ACC112 (cell line): ENCODE data around the gene CCDC9B.

Experiments
- H2AFZ ChIP-seq: fragments of 200-600 bp; sonication (generic); one replicate; pipeline ENCODE4 v1.6.0; 2017; ENCODE audit warnings: antibody characterized with exemption, low read length; ENCODE audit not compliant: unreplicated experiment
- H3K27ac ChIP-seq: fragments of 200-600 bp; sonication (generic); 2 replicates; pipeline ENCODE4 v1.5.1; 2014; ENCODE audit warnings: low read depth, mild to moderate bottlenecking, antibody characterized with exemption, low read length, moderate library complexity
- H3K27me3 ChIP-seq: fragments of 200-600 bp; sonication (generic); 2 replicates; pipeline ENCODE4 v1.6.1; 2014; ENCODE audit warnings: mild to moderate bottlenecking, antibody characterized with exemption, low read length, moderate library complexity, mixed read lengths; ENCODE audit not compliant: insufficient read depth
- H3K36me3 ChIP-seq: fragments of 200-600 bp; sonication (generic); 2 replicates; pipeline ENCODE4 v1.6.1; 2016; ENCODE audit warnings: mild to moderate bottlenecking, antibody characterized with exemption, low read length, moderate library complexity, mixed read lengths; ENCODE audit not compliant: insufficient read depth
- H3K4me1 ChIP-seq: fragments of 200-600 bp; sonication (generic); one replicate; pipeline ENCODE4 v1.6.1; 2016; ENCODE audit warnings: low read length, mixed read lengths; ENCODE audit not compliant: insufficient read depth, unreplicated experiment, control insufficient read depth
- H3K4me3 ChIP-seq: fragments of 200-600 bp; sonication (generic); 2 replicates; pipeline ENCODE4 v1.5.1; 2014; ENCODE audit warnings: mild to moderate bottlenecking, low read depth, low read length
- H3K79me2 ChIP-seq: fragments of 200-600 bp; sonication (generic); one replicate; pipeline ENCODE4 v1.6.0; 2016; ENCODE audit warnings: low read length; ENCODE audit not compliant: control insufficient read depth, unreplicated experiment, insufficient read depth

Gene CCDC9B

DNA sequence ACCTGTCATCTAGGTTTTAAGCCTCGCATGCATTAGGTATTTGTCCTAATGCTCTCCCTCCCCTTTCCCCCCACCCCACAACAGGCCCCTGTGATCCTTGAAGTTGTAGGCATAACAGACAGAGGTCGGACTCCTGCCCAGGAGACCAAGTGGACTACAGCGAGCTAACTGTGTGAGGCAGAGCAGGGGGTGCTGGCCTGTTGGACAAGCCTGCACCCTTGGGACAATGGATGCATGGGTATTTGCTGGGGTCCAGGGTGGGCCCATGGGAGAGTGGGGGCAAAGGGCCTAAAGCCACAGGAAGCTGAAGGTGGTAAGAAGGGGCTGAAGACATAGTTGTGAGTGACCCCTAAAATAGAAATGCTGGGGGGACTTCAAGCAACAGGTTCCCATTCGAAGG lies 35.5 kb downstream of the CCDC9B start:
- Histone ChIP-seq H3K36me3 (no peaks in the 10 kb centered on the region), H3K27ac (no peak overlapping the region), H2AFZ (no peak overlapping the region), H3K79me2 (no peaks in the 10 kb centered on the region), H3K27me3 (peaks cover 22% of the 10 kb centered on the region; the same call in 1 of the 2 replicates), H3K4me3 (no peak overlapping the region), H3K4me1 (peaks cover 5% of the 10 kb centered on the region)

- Histone ChIP-seq H3K4me1 (peaks cover under 1% of the 10 kb centered on the region), H3K27me3 (peaks cover 22% of the 10 kb centered on the region; the same call in 1 of the 2 replicates), H2AFZ (no peak overlapping the region), H3K36me3 (no peaks in the 10 kb centered on the region), H3K4me3 (no peak overlapping the region), H3K27ac (no peak overlapping the region), H3K79me2 (no peaks in the 10 kb centered on the region)
These were observed 37.2 kb downstream of the CCDC9B start for GRCh38 chr15:40303576-40303975.

GRCh38 chr15:40302981-40303380 lies 37.8 kb downstream of the CCDC9B start:
- no peaks in the 10 kb centered on the region for H3K36me3 ChIP-seq
- no peaks in the 10 kb centered on the region for H3K79me2 ChIP-seq
- no peak overlapping the region for H3K4me3 ChIP-seq
- H3K27ac ChIP-seq: no peak overlapping the region
- no peaks in the 10 kb centered on the region for H3K4me1 ChIP-seq
- no peak overlapping the region for H2AFZ ChIP-seq
- H3K27me3 ChIP-seq: peaks cover 22% of the 10 kb centered on the region; the same call in 1 of the 2 replicates

GRCh38 chr15:40302288-40302886 lies 38.4 kb downstream of the CCDC9B start:
- H3K4me1 ChIP-seq: no peaks in the 10 kb centered on the region
- no peaks in the 10 kb centered on the region for H3K79me2 ChIP-seq
- H3K4me3 ChIP-seq: no peak overlapping the region
- H3K27me3 ChIP-seq: peaks cover 22% of the 10 kb centered on the region; the same call in 1 of the 2 replicates
- no peak overlapping the region for H3K27ac ChIP-seq
- no peak overlapping the region for H2AFZ ChIP-seq
- no peaks in the 10 kb centered on the region for H3K36me3 ChIP-seq

DNA sequence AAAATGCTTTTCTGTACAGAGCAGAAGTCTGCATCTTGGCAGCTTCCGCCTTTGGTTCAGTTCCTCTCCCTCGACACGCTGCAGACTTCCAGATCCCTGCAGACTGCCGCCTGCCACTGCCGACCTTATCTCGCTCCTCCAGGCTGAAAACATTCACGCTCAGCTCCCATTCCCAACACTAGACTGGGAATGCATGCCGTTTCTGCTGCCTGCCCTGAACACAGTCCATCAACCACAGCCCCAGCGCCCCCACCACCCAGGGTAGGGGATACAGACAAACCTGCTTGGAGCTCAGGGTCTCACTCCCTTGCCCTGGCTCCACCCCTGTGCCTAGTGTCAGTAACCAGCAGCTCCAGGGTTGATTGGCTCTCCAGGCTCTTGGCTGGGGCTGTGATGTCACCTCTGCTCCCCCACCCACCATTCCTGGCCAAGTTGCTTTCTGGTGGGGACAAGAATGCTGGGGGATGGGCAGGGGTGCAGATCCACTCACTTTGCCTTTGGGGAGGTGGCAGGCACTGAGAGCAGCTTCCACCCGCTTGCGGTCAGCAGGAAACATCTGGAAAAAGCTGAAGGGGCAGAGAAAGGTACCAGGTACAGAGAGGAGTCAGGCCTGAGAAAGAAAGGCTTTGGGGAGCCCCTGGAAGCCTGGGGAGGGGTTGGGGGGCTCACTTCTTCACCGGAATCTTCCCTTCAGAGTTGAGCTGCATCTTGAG lies 39.1 kb downstream of the CCDC9B start:
- Histone ChIP-seq H3K4me3 (no peak overlapping the region), H3K4me1 (no peaks in the 10 kb centered on the region), H3K79me2 (no peaks in the 10 kb centered on the region), H3K27ac (no peak overlapping the region), H2AFZ (no peak overlapping the region), H3K36me3 (no peaks in the 10 kb centered on the region), H3K27me3 (peaks cover 27% of the 10 kb centered on the region; the same call in 1 of the 2 replicates)

GRCh38 chr15:40300771-40301170 lies 40.0 kb downstream of the CCDC9B start:
- Histone ChIP-seq H3K27ac (no peak overlapping the region), H2AFZ (no peak overlapping the region), H3K27me3 (peaks cover 30% of the 10 kb centered on the region; the same call in 1 of the 2 replicates), H3K4me1 (no peaks in the 10 kb centered on the region), H3K4me3 (no peak overlapping the region), H3K36me3 (no peaks in the 10 kb centered on the region), H3K79me2 (no peaks in the 10 kb centered on the region)

DNA sequence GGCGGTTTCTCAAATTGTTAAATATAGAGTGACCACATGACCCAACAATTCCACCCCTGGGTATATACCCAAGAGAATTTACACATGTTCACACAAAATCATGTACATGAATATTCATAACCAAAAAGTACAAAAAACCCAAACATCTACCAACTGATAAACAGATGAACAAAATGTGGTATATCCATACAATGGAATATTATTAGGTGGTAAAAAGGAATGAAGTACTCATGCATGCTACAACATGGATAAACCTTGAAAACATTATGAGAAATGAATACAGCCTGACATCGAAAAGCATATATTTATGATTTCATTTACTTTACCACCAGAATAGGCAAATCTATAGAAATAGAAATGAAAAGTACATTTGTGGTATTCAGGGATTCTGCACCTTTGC lies 40.4 kb downstream of the CCDC9B start:
- Histone ChIP-seq H3K4me3 (no peak overlapping the region), H3K27ac (no peak overlapping the region), H3K36me3 (no peaks in the 10 kb centered on the region), H3K4me1 (no peaks in the 10 kb centered on the region), H2AFZ (no peak overlapping the region), H3K27me3 (peaks cover 34% of the 10 kb centered on the region; the same call in 1 of the 2 replicates), H3K79me2 (no peaks in the 10 kb centered on the region)

GRCh38 chr15:40298216-40298935 lies 42.4 kb downstream of the CCDC9B start:
- no peaks in the 10 kb centered on the region for H3K79me2 ChIP-seq
- H3K27ac ChIP-seq: no peak overlapping the region

DNA sequence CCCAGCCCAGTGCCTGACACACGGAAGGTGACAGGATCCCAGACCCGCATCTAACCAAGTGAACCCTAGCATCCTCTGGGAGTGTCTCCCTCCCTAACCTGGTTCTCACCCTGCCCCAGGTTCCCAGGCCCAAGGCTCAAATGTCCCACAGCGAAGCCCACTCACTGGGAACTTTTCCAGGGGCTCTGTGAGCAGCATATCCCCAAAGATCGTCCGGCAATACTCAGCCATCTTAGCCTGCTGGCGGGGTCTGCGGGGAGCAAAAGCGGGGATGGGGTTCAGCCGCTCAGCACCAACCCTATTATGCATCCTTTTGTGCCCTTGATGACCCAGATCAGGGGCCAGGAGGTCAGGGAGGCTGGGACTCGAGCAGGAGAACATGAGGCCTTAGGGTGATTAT lies 43.4 kb downstream of the CCDC9B start:
- H2AFZ ChIP-seq: no peak overlapping the region
- no peaks in the 10 kb centered on the region for H3K79me2 ChIP-seq
- no peaks in the 10 kb centered on the region for H3K4me1 ChIP-seq
- no peak overlapping the region for H3K27ac ChIP-seq
- H3K36me3 ChIP-seq: no peaks in the 10 kb centered on the region
- H3K27me3 ChIP-seq: peaks cover 30% of the 10 kb centered on the region; the same call in 1 of the 2 replicates
- H3K4me3 ChIP-seq: no peak overlapping the region

More at GRCh38 chr15:40298216-40298935, 42.4 kb downstream of the CCDC9B start:
- no peak overlapping the region for H2AFZ ChIP-seq
- H3K4me3 ChIP-seq: no peak overlapping the region
- H3K27me3 ChIP-seq: peaks cover 23% of the 10 kb centered on the region; the same call in 1 of the 2 replicates
- no peaks in the 10 kb centered on the region for H3K4me1 ChIP-seq
- no peaks in the 10 kb centered on the region for H3K36me3 ChIP-seq

DNA sequence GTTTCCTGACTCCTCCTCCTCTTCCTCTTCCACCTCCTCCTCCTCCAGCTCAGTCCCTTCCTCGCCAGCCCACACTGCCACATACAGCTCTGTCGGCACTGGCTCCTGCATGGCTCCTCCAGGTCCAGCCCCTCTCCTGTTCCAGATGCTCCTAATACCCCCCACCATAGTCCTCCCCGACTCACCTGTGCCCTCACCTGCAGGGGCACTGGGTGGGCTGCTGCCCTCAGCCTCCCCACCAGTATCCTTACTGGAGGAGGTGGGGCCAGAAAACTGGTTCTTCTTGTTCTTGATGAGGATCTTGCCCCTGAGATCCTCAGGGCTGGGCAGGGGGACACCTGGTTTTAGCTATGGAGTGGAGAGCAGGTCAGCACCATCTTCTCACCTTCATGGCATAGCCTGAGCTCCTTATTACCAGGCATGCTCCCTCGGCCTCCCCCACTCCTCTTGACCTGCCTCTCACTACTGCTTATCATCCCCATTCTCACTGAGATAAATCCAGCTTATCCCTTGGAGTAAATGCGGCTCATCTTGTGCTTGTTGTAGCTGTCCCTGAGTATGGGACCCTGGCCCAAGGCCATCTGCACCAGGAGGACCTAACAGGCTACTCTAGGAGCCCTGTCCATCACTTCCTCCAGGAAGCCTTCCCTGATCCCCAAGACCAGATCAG lies 44.0 kb downstream of the CCDC9B start:
- no peak overlapping the region for H3K27ac ChIP-seq
- peaks cover 33% of the 10 kb centered on the region; the same call in 1 of the 2 replicates for H3K27me3 ChIP-seq

More for the DNA sequence above, 44.0 kb downstream of the CCDC9B start:
- Histone ChIP-seq H3K79me2 (no peaks in the 10 kb centered on the region), H3K4me3 (no peak overlapping the region), H3K4me1 (no peaks in the 10 kb centered on the region), H2AFZ (no peak overlapping the region), H3K36me3 (no peaks in the 10 kb centered on the region)
